ENCODE data around the gene CRYAA.

CRYAA gene

DNA sequence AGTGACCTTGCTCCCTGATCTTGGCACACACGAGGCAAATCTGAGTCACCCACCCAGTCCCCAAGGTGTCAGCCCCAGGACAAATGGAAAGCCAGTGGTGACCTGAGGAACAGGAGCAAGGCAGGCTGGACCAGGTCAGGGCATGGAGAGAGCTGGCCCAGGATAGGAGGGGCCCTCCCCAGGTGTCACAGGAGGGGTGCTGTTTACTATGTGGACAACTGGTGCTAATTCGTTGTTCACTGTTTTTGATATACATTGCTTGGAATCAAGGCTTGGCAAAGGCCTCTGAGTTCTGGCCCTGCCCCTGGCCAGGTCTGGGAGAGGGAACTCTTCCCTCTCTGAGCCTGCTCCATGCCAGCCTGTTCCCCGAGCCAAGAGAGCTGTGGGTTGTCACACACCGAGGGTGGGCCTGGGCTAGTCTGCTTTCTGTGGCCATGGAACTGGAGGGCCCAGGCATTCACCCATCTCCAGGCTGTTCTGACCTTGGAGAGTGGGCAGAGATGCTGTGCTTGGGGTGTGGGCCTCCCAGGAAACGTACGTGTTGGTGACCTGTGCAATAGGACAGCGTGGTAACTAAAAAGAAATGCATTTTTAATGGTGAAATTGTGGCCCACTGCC lies 41.8 kb downstream of the CRYAA start:
- no peak overlapping the region for H3K4me3 ChIP-seq (ENCODE audit: low read depth, low read length)
- TF ChIP-seq POLR2A (IDR thresholded peaks at IDR 0.05; ENCODE audit: extremely low read depth, insufficient read length) = no peak
- no peak for DNase-seq (ENCODE audit: low read depth)

DNA sequence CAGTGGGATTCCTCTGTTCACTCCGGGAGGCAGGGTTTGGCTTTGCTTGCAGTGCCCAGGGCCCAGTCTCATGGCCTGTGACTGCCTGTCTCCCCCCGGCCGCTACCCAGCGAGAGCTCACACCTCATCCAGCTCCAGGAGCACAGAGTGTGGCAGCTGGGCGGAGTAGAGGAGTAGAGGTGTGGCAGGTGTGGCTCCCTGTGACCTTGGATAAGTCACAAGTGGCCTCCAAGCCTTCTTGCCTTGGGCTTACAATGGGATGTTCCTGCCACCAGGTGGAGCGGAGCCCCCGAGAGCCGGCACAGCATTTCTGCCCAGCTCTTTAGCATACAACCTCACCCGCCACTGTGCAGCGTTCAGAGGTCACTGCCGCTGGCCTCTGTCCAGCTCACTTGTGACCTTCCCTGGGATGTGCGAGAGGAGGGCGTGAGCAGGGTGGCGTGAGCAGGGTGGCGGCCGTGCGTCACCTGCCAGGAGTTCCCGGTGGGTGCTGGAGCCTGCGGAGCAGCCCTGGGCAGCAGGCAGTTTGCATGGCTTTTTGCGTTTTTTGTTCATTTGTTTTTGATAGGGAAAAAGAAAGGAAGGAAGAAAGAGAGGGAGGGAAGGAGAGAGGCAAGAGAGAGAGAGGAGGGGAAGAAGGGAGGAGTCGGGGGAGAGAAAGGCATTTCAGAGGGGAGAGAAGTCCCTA lies 42.4 kb downstream of the CRYAA start:
- no peak for DNase-seq (ENCODE audit: low read depth)
- TF ChIP-seq CTCF (IDR thresholded peaks at IDR 0.05; ENCODE audit: low read depth, low read length) (no peak), MYC (IDR thresholded peaks at IDR 0.05; ENCODE audit: low read depth, low read length) (no peak), POLR2A (IDR thresholded peaks at IDR 0.05; ENCODE audit: extremely low read depth, insufficient read length) (no peak)
- TF ChIP-seq, protein P1, sequence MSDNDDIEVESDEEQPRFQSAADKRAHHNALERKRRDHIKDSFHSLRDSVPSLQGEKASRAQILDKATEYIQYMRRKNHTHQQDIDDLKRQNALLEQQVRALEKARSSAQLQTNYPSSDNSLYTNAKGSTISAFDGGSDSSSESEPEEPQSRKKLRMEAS (IDR thresholded peaks at IDR 0.05; ENCODE audit: low read depth, low read length) = no peak
- no peak overlapping the region for H3K4me3 ChIP-seq (ENCODE audit: low read depth, low read length)

GRCh38 chr21:43211760-43212115 lies 42.9 kb downstream of the CRYAA start:
- TF ChIP-seq POLR2A (IDR thresholded peaks at IDR 0.05; ENCODE audit: extremely low read depth, insufficient read length) (no peak), CTCF (IDR thresholded peaks at IDR 0.05; ENCODE audit: low read depth, low read length) (no peak), MYC (IDR thresholded peaks at IDR 0.05; ENCODE audit: low read depth, low read length) (no peak)
- TF ChIP-seq, protein P1 (IDR thresholded peaks at IDR 0.05; ENCODE audit: low read depth, low read length) = no peak
- no peak for DNase-seq (ENCODE audit: low read depth)

More at GRCh38 chr21:43211760-43212115, 42.9 kb downstream of the CRYAA start:
- no peak overlapping the region for H3K4me3 ChIP-seq (ENCODE audit: low read depth, low read length)
